ENCODE data around the gene FRAT1.
A peak's percentile ranks its signal among the peaks of the same experiment; 100 is the strongest.

FRAT1 gene

GRCh38 chr10:97307866-97308780 is 10.9 kb upstream of the FRAT1 start:
- Histone ChIP-seq H3K4me2 (no peak overlapping the region), H3K9ac (no peak overlapping the region)

GRCh38 chr10:97311111-97311626 is 7.9 kb upstream of the FRAT1 start:
- Histone ChIP-seq H4K20me1 (ENCODE audit: insufficient read depth) (no peaks in the 10 kb centered on the region), H3K4me2 (no peak overlapping the region), H3K27ac (no peak overlapping the region), H3K27me3 (ENCODE audit: insufficient read depth, low read depth) (no peaks in the 10 kb centered on the region), H3K4me1 (ENCODE audit: low read depth, poor library complexity, severe bottlenecking) (peaks cover 10% of the 10 kb centered on the region), H3K79me2 (ENCODE audit: insufficient read depth, low read depth) (no peaks in the 10 kb centered on the region), H3K4me3 (IDR thresholded peaks at IDR 0.05; ENCODE audit: insufficient read depth, low read depth, low read length) (no peak overlapping the region), H3K9ac (no peak overlapping the region), H3K36me3 (ENCODE audit: insufficient read depth) (no peaks in the 10 kb centered on the region), H2AFZ (ENCODE audit: low read depth) (no peak overlapping the region)
- TF ChIP-seq CTCF (conservative IDR thresholded peaks at IDR 0.05; ENCODE audit: low read depth, low read length) = no peak

More at GRCh38 chr10:97307866-97308780, 10.9 kb upstream of the FRAT1 start:
- H3K4me3 ChIP-seq (IDR thresholded peaks at IDR 0.05; ENCODE audit: insufficient read depth, low read depth, low read length) = no peak overlapping the region
- H3K36me3 ChIP-seq (ENCODE audit: insufficient read depth) = no peaks in the 10 kb centered on the region
- peaks cover 6% of the 10 kb centered on the region for H3K4me1 ChIP-seq (ENCODE audit: low read depth, poor library complexity, severe bottlenecking)
- no peak overlapping the region for H3K27ac ChIP-seq
- H2AFZ ChIP-seq (ENCODE audit: low read depth) = no peak overlapping the region
- TF ChIP-seq CTCF (conservative IDR thresholded peaks at IDR 0.05; ENCODE audit: low read depth, low read length) = no peak
- H3K27me3 ChIP-seq (ENCODE audit: insufficient read depth, low read depth) = no peaks in the 10 kb centered on the region
- H3K79me2 ChIP-seq (ENCODE audit: insufficient read depth, low read depth) = no peaks in the 10 kb centered on the region
- no peaks in the 10 kb centered on the region for H4K20me1 ChIP-seq (ENCODE audit: insufficient read depth)

GRCh38 chr10:97312897-97313296 is 6.2 kb upstream of the FRAT1 start:
- H3K4me3 ChIP-seq (IDR thresholded peaks at IDR 0.05; ENCODE audit: insufficient read depth, low read depth, low read length) = no peak overlapping the region
- H3K27ac ChIP-seq = no peak overlapping the region
- no peaks in the 10 kb centered on the region for H3K79me2 ChIP-seq (ENCODE audit: insufficient read depth, low read depth)
- no peaks in the 10 kb centered on the region for H3K36me3 ChIP-seq (ENCODE audit: insufficient read depth)
- no peak overlapping the region for H3K9ac ChIP-seq
- H3K4me1 ChIP-seq (ENCODE audit: low read depth, poor library complexity, severe bottlenecking) = peaks cover 10% of the 10 kb centered on the region
- H4K20me1 ChIP-seq (ENCODE audit: insufficient read depth) = no peaks in the 10 kb centered on the region
- no peak overlapping the region for H2AFZ ChIP-seq (ENCODE audit: low read depth)
- TF ChIP-seq CTCF (conservative IDR thresholded peaks at IDR 0.05; ENCODE audit: low read depth, low read length) = no peak
- peak overlapping the region; percentile 33; the same call in 1 of the 2 replicates for H3K4me2 ChIP-seq
- H3K27me3 ChIP-seq (ENCODE audit: insufficient read depth, low read depth) = no peaks in the 10 kb centered on the region

GRCh38 chr10:97314671-97315070 is 4.4 kb upstream of the FRAT1 start:
- Histone ChIP-seq H4K20me1 (ENCODE audit: insufficient read depth) (no peaks in the 10 kb centered on the region), H3K4me2 (no peak overlapping the region), H2AFZ (ENCODE audit: low read depth) (no peak overlapping the region), H3K9ac (no peak overlapping the region), H3K4me3 (IDR thresholded peaks at IDR 0.05; ENCODE audit: insufficient read depth, low read depth, low read length) (no peak overlapping the region), H3K36me3 (ENCODE audit: insufficient read depth) (no peaks in the 10 kb centered on the region), H3K79me2 (ENCODE audit: insufficient read depth, low read depth) (no peaks in the 10 kb centered on the region), H3K27ac (no peak overlapping the region), H3K4me1 (ENCODE audit: low read depth, poor library complexity, severe bottlenecking) (peaks cover 10% of the 10 kb centered on the region), H3K27me3 (ENCODE audit: insufficient read depth, low read depth) (no peaks in the 10 kb centered on the region)
- TF ChIP-seq CTCF (conservative IDR thresholded peaks at IDR 0.05; ENCODE audit: low read depth, low read length) = no peak
